ENCODE data around the gene CBLC.
A peak's percentile ranks its signal among the peaks of the same experiment; 100 is the strongest.

GRCh38 chr19:44800461-44800860 lies 22.8 kb downstream of the CBLC start:
- TF ChIP-seq CTCF (IDR thresholded peaks at IDR 0.05) (peak; percentile 92 to 96 (median 94)), POLR2A (IDR thresholded peaks at IDR 0.05) (no peak), EP300 (IDR thresholded peaks at IDR 0.05) (no peak)
